H1 (cell line): ENCODE measurements around the gene FNIP2. TPM values are rescaled to one million over a fixed set of nuclear protein-coding genes. Genes with fewer than 3 reads are reported as not detected.
A peak's percentile ranks its signal among the peaks of the same experiment; 100 is the strongest.

ENCODE experiments used
- CTCF ChIA-PET: fragments of 300-600 bp; sonication (Branson Sonifier 250); formaldehyde crosslinking; loops from one replicate; lab custom pipeline; 2021; ENCODE audit not compliant: partially characterized antibody; lab: Charles Lee
- POLR2A ChIA-PET: fragments of 300-600 bp; sonication (Branson Sonifier 250); formaldehyde crosslinking; loops from one replicate; lab custom pipeline; 2021; ENCODE audit warnings: inconsistent platforms; ENCODE audit not compliant: partially characterized antibody; lab: Charles Lee
- DNase-seq, 2 experiments: peaks; one replicate each; pipeline versions ENCODE4 v3.0.0 to v3.0.0-alpha.2; 2010 to 2022; ENCODE audit warnings: low spot score in 2 of 2, low read depth in 1 of 2, mixed read lengths in 1 of 2
- FAIRE-seq: peaks from 2 replicates; lab custom pipeline; 2011; peaks lifted over from hg19 to GRCh38; lab: Jason Lieb, UNC
- H2AFZ ChIP-seq: 2 replicates; pipeline ENCODE4 v1.8.1; 2012; ENCODE audit warnings: low read length, inconsistent platforms
- H2AK5ac ChIP-seq: 2 replicates; pipeline ENCODE4 v1.6.1; 2013; ENCODE audit warnings: low read depth, low read length
- H2BK120ac ChIP-seq: replicated peaks from 2 replicates; pipeline ENCODE3; 2013; ENCODE audit warnings: low read depth, low read length, inconsistent platforms
- H2BK12ac ChIP-seq: 2 replicates; pipeline ENCODE4 v1.6.1; 2013; ENCODE audit warnings: low read depth, low read length
- H2BK15ac ChIP-seq: 2 replicates; pipeline ENCODE4 v1.6.1; 2013; ENCODE audit warnings: low read length
- H2BK20ac ChIP-seq: 2 replicates; pipeline ENCODE4 v1.6.1; 2013; ENCODE audit warnings: low read length
- H2BK5ac ChIP-seq: 2 replicates; pipeline ENCODE4 v1.6.1; 2013; ENCODE audit warnings: low read depth, low read length
- H3K14ac ChIP-seq: 2 replicates; pipeline ENCODE4 v1.6.1; 2013; ENCODE audit warnings: inconsistent platforms; ENCODE audit not compliant: insufficient read length
- H3K18ac ChIP-seq: 2 replicates; pipeline ENCODE4 v1.6.1; 2013; ENCODE audit warnings: low read length; ENCODE audit errors: extremely low read depth
- H3K23ac ChIP-seq: 2 replicates; pipeline ENCODE4 v1.6.1; 2013; ENCODE audit warnings: inconsistent platforms; ENCODE audit not compliant: insufficient read length
- H3K23me2 ChIP-seq: 2 replicates; pipeline ENCODE4 v1.6.1; 2013; ENCODE audit warnings: low read depth, low read length
- H3K27ac ChIP-seq: 2 replicates; pipeline ENCODE4 v1.6.1; 2011; ENCODE audit warnings: low read depth, low read length, inconsistent platforms
- H3K27me3 ChIP-seq, 4 experiments: replicated peaks in 1 of 4; 1 replicate in 1 of 4; 2 replicates in 3 of 4; pipeline versions ENCODE4 v1.6.1 to v1.8.1; 2011 to 2013; ENCODE audit warnings: low read length in 3 of 4, mild to moderate bottlenecking in 3 of 4, inconsistent platforms in 2 of 4, mixed read lengths in 2 of 4, moderate library complexity in 1 of 4; ENCODE audit not compliant: control insufficient read depth in 3 of 4, insufficient read depth in 3 of 4; ENCODE audit errors: extremely low read depth in 1 of 4
- H3K36me3 ChIP-seq, 4 experiments: 2 replicates each; pipeline versions ENCODE4 v1.6.1 to v1.8.1; 2011 to 2013; ENCODE audit warnings: mild to moderate bottlenecking in 4 of 4, low read length in 3 of 4, moderate library complexity in 2 of 4, control low read depth in 1 of 4, inconsistent platforms in 1 of 4; ENCODE audit not compliant: insufficient read depth in 4 of 4, control insufficient read depth in 2 of 4
- H3K4ac ChIP-seq: replicated peaks from 2 replicates; pipeline ENCODE3; 2013; ENCODE audit warnings: low read length, low read depth, mixed read lengths, inconsistent platforms; ENCODE audit not compliant: insufficient read length
- H3K4me1 ChIP-seq, 4 experiments: replicated peaks in 1 of 4; 1 replicate in 1 of 4; 2 replicates in 3 of 4; pipeline versions ENCODE4 v1.6.1 to v1.8.1; 2011 to 2013; ENCODE audit warnings: low read length in 3 of 4, inconsistent platforms in 2 of 4, mixed read lengths in 1 of 4; ENCODE audit not compliant: insufficient read depth in 4 of 4, control insufficient read depth in 3 of 4
- H3K4me2 ChIP-seq, 2 experiments: 2 replicates each; pipeline versions ENCODE4 v1.6.1 to v1.8.1; 2011 to 2013; ENCODE audit warnings: low read depth in 2 of 2, low read length in 2 of 2, control low read depth in 1 of 2, inconsistent platforms in 1 of 2, mild to moderate bottlenecking in 1 of 2; ENCODE audit not compliant: insufficient read depth in 1 of 2
- H3K4me3 ChIP-seq, 4 experiments: fragments of 200-600, 300-600 bp in 1 of 4; sonication (generic), shearing (Covaris generic), sonication (Bioruptor Twin) in 1 of 4; 2 replicates each; pipeline versions ENCODE4 v1.5.1 to v1.8.1; 2011 to 2016; ENCODE audit warnings: low read length in 4 of 4, low read depth in 3 of 4, control low read depth in 2 of 4, inconsistent platforms in 2 of 4, mild to moderate bottlenecking in 2 of 4, mixed read lengths in 1 of 4, moderate library complexity in 1 of 4; ENCODE audit not compliant: insufficient read depth in 2 of 4; ENCODE audit errors: extremely low read depth in 1 of 4
- H3K56ac ChIP-seq: replicated peaks from 2 replicates; pipeline ENCODE3; 2013; ENCODE audit warnings: low read depth, mild to moderate bottlenecking, mixed read lengths, low read length, inconsistent platforms; ENCODE audit not compliant: insufficient read length
- H3K79me1 ChIP-seq: 2 replicates; pipeline ENCODE4 v1.6.1; 2013; ENCODE audit warnings: low read depth, low read length, control low read depth
- H3K79me2 ChIP-seq, 2 experiments: 2 replicates each; pipeline versions ENCODE4 v1.6.1 to v1.8.1; 2012 to 2013; ENCODE audit warnings: low read length in 2 of 2, mild to moderate bottlenecking in 2 of 2, inconsistent platforms in 1 of 2; ENCODE audit not compliant: insufficient read depth in 2 of 2, control insufficient read depth in 1 of 2
- H3K9ac ChIP-seq, 4 experiments: replicated peaks in 1 of 4; 1 replicate in 1 of 4; 2 replicates in 3 of 4; pipeline versions ENCODE4 v1.6.1 to v1.8.1; 2011 to 2013; ENCODE audit warnings: low read depth in 3 of 4, low read length in 3 of 4, control low read depth in 2 of 4, mild to moderate bottlenecking in 2 of 4, moderate library complexity in 2 of 4, inconsistent platforms in 1 of 4; ENCODE audit errors: extremely low read depth in 1 of 4
- H3K9me3 ChIP-seq, 2 experiments: 2 replicates each; pipeline versions ENCODE4 v1.6.1 to v1.8.1; 2012 to 2013; ENCODE audit warnings: mild to moderate bottlenecking in 2 of 2, moderate library complexity in 2 of 2, control low read depth in 1 of 2, inconsistent platforms in 1 of 2, low read depth in 1 of 2, low read length in 1 of 2, mixed read lengths in 1 of 2; ENCODE audit not compliant: insufficient read depth in 2 of 2
- H4K20me1 ChIP-seq, 2 experiments: replicated peaks in 1 of 2; 2 replicates each; pipeline versions ENCODE3 to v1.8.1; 2011 to 2013; ENCODE audit warnings: inconsistent platforms in 2 of 2, low read length in 2 of 2, mild to moderate bottlenecking in 1 of 2; ENCODE audit not compliant: insufficient read depth in 2 of 2, control insufficient read depth in 1 of 2
- H4K5ac ChIP-seq: 2 replicates; pipeline ENCODE4 v1.6.1; 2013; ENCODE audit warnings: low read length, low read depth, mixed read lengths, inconsistent platforms; ENCODE audit not compliant: insufficient read length
- H4K8ac ChIP-seq: 2 replicates; pipeline ENCODE4 v1.8.0; 2013; ENCODE audit warnings: mild to moderate bottlenecking, moderate library complexity, low read length, inconsistent platforms; ENCODE audit not compliant: insufficient read depth; ENCODE audit errors: extremely low read depth
- H4K91ac ChIP-seq: replicated peaks from 2 replicates; pipeline ENCODE3; 2013; ENCODE audit warnings: low read length, mixed read lengths, inconsistent platforms; ENCODE audit not compliant: insufficient read length
- MAX ChIP-seq: IDR thresholded peaks from 2 replicates; pipeline ENCODE4 v1.6.1; 2012; ENCODE audit warnings: inconsistent platforms
- NRF1 ChIP-seq: IDR thresholded peaks from 2 replicates; pipeline ENCODE4 v1.6.1; 2011; ENCODE audit warnings: mild to moderate bottlenecking, low read depth, low read length, improper control_type of control experiment
- SIX5 ChIP-seq: IDR thresholded peaks from 2 replicates; pipeline ENCODE4 v1.6.1; 2011; ENCODE audit warnings: mild to moderate bottlenecking, low read depth, low read length
- WGBS, 2 experiments: shearing (Covaris generic) in 1 of 2; methylation state at CpG; one replicate each; pipeline versions ENCODE4 v1.1.6 to v1.1.7; 2013 to 2015; ENCODE audit warnings: low lambda C conversion rate in 2 of 2, mixed read lengths in 2 of 2, inconsistent platforms in 1 of 2, low coverage in 1 of 2, missing lambda C conversion rate in 1 of 2; ENCODE audit not compliant: insufficient replicate concordance in 2 of 2, insufficient coverage in 1 of 2, insufficient read length in 1 of 2; ENCODE audit errors: extremely low coverage in 1 of 2, missing lambda C conversion rate in 1 of 2; 5-methylcytosine and 5-hydroxymethylcytosine counted together
- long read RNA-seq, 2 experiments: library from RNA in 1 of 2; library from capped mRNA in 1 of 2; stranded (forward); transcript quantifications; one replicate each; pipeline ENCODE4 v2.0.0, GENCODE V29; 2021; ENCODE audit warnings: inconsistent platforms in 1 of 2
- polyA minus RNA-seq, 3 experiments: library from RNA; depleted of rRNA, polyadenylated mRNA; stranded (reverse); fragments of >200 nt; gene quantifications; 1 replicate in 2 of 3; 2 replicates in 1 of 3; pipeline ENCODE4 v1.2.3, GENCODE V29; 2011
- polyA plus RNA-seq, 7 experiments: library from polyadenylated mRNA; depleted of rRNA in 3 of 7; stranded (reverse) in 5 of 7; unstranded in 2 of 7; fragments of >200 nt in 5 of 7; fragments of 200-250 nt in 2 of 7; gene quantifications; 1 replicate in 5 of 7; 2 replicates in 1 of 7; 4 replicates in 1 of 7; pipeline versions ENCODE4 v1.2.1 to v1.2.3, GENCODE V29; 2011 to 2013; ENCODE audit warnings: missing spikeins in 2 of 7, mixed read lengths in 2 of 7
- total RNA-seq: library from RNA; stranded (reverse); fragmentation: NEBNext Ultra II Directional; extraction: Animal tissue kit (Norgen Biotek cat#: 25700); gene quantifications from 2 replicates; pipeline ENCODE4 v1.2.1, GENCODE V29; 2021

FNIP2 gene
- total RNA-seq, result 13.0 and 13.4 TPM in 2 replicates
- polyA plus RNA-seq (2011; rRNA removed), result 3.6 and 4.0 TPM in 2 replicates
- 5.6 TPM for polyA plus RNA-seq (2011; cell fraction: cytosol; rRNA removed)
- 5.7 TPM for polyA plus RNA-seq (2011; cell fraction: nucleus; rRNA removed)
- 4.8 to 7.7 TPM (median 5.7 TPM) in 4 replicates for polyA plus RNA-seq (2012, experiment 1 of 2)
- 0.29 TPM for polyA plus RNA-seq (2012, experiment 2 of 2)
- polyA plus RNA-seq (2013, experiment 1 of 2), result 4.6 TPM
- 5.3 TPM for polyA plus RNA-seq (2013, experiment 2 of 2)
- 19.4 and 25.2 TPM in 2 replicates for polyA minus RNA-seq (2011; rRNA and poly(A)+ RNA removed)
- 7.5 TPM for polyA minus RNA-seq (2011; cell fraction: cytosol; rRNA and poly(A)+ RNA removed)
- 21.7 TPM for polyA minus RNA-seq (2011; cell fraction: nucleus; rRNA and poly(A)+ RNA removed)
- long read RNA-seq, experiment 1, partial matches to known transcripts, result 4 of 10 reads
- long read RNA-seq, experiment 1, other reads (novel, unspliced or antisense), result 6 of 10 reads
- long read RNA-seq, experiment 2, partial matches to known transcripts, result 0 of 6 reads
- long read RNA-seq, experiment 2, other reads (novel, unspliced or antisense), result 6 of 6 reads

- Histone ChIP-seq H3K9ac (peak within 1 kb of the TSS; percentile 78 to 95 (median 86)), H4K20me1 (peaks cover 0 to 2% of the 10 kb centered on the region in 2 experiments), H3K27me3 (no peaks in the 10 kb centered on the region; a peak in 1 of 7 replicates), H3K18ac (peak within 1 kb of the TSS; percentile 75; the same call in 1 of the 2 replicates), H4K8ac (peak within 1 kb of the TSS; percentile 98; the same call in 1 of the 2 replicates), H2BK120ac (no peak within 1 kb of the TSS), H3K56ac (no peak within 1 kb of the TSS), H3K4me1 (peaks cover 0 to 5% (median 0%) of the 10 kb centered on the region in 4 experiments; a peak in 2 of 7 replicates), H4K91ac (peak within 1 kb of the TSS; percentile 31), H3K14ac (no peak within 1 kb of the TSS), H2AK5ac (no peak within 1 kb of the TSS), H2BK20ac (no peak within 1 kb of the TSS), H4K5ac (peak within 1 kb of the TSS; percentile 87), H3K79me2 (peaks cover 0 to 10% of the 10 kb centered on the region in 2 experiments; a peak in 1 of 4 replicates), H3K27ac (peak within 1 kb of the TSS; percentile 81), H3K4ac (no peak within 1 kb of the TSS), H3K79me1 (0 out of 2 replicates have a peak, but pooled peaks cover 2% of the 10 kb centered on the region), H2BK15ac (no peak within 1 kb of the TSS), H3K23me2 (peaks cover 8% of the 10 kb centered on the region), H3K4me2 (peak within 1 kb of the TSS; percentile 76 to 84), H2AFZ (peak within 1 kb of the TSS; percentile 90; the same call in 1 of the 2 replicates), H3K23ac (no peak within 1 kb of the TSS), H3K4me3 (peak within 1 kb of the TSS; percentile 68 to 85 (median 80)), H2BK5ac (no peak within 1 kb of the TSS), H3K36me3 (no peaks in the 10 kb centered on the region), H3K9me3 (no peaks in the 10 kb centered on the region), H2BK12ac (peak within 1 kb of the TSS; percentile 11; the same call in 1 of the 2 replicates)
- CTCF ChIA-PET, result interaction anchor here (0.5 to 1.7 kb wide), 3 partner anchors 10 to 1784 kb away, joined by 4 to 5 read pairs (median 5); no protein-coding TSS in a partner anchor
- FAIRE-seq (peak; percentile 7), DNase-seq (peak in 1 of 2 experiments; percentile 84)
- WGBS, 2 experiments, result 3% methylated on average over 45 of the region's 88 CpGs; no CpG with 5 or more reads in 1 of the 2 experiments
- POLR2A ChIA-PET, result interaction anchor here (0.9 to 1.9 kb wide), 5 partner anchors 21 to 89 kb away, joined by 3 to 9 read pairs (median 3); no protein-coding TSS in a partner anchor
- TF ChIP-seq NRF1 (no peak), MAX (peak; percentile 84), SIX5 (no peak)
Measured at GRCh38 chr4:158768555-158769174, at the start of gene FNIP2. FNIP2 (plus strand) TSS chr4:158769026; CDS start chr4:158769213, 187 bp downstream.
